ENCODE measurements around the gene FOLR2. TPM values are rescaled to one million over a fixed set of nuclear protein-coding genes. Genes with fewer than 3 reads are reported as not detected.

Gene FOLR2
- total and polyA plus RNA-seq, 2 experiments from 2014 or later = not detected

- no peak for TF ChIP-seq ZNF462 (CRISPR knock-in tag; IDR thresholded peaks at IDR 0.05)
- TF ChIP-seq JUNB (IDR thresholded peaks at IDR 0.05; ENCODE audit: unreplicated experiment) = no peak
- TF ChIP-seq CTCF (conservative IDR thresholded peaks at IDR 0.05; ENCODE audit: low read depth in 2 of 2) = no peak
Measured at GRCh38 chr11:72234514-72234830, 17.9 kb downstream of the FOLR2 start (continued).

- H3K4me3 Mint-ChIP-seq = no peak overlapping the region
- H3K79me2 ChIP-seq (replicated peaks; ENCODE audit: insufficient read depth) = no peaks in the 10 kb centered on the region
- H3K9me3 Mint-ChIP-seq = no peaks in the 10 kb centered on the region
- no peak for ATAC-seq
- no peak overlapping the region for H2AFZ ChIP-seq
- peaks cover 24% of the 10 kb centered on the region for H3K27me3 Mint-ChIP-seq (ENCODE audit: insufficient read depth, low read depth, poor library complexity)
- peaks cover 65% of the 10 kb centered on the region for H3K36me3 Mint-ChIP-seq (ENCODE audit: low read depth)
- no peak overlapping the region for H3K4me2 ChIP-seq
- H3K27ac Mint-ChIP-seq = no peak overlapping the region
- peaks cover 17% of the 10 kb centered on the region for H3K27me3 ChIP-seq (ENCODE audit: insufficient read depth)
- H3K9me2 ChIP-seq (ENCODE audit: insufficient read depth) = no peaks in the 10 kb centered on the region
- no peak overlapping the region for H3K4me3 ChIP-seq
- H3K4me1 Mint-ChIP-seq = peaks cover 17% of the 10 kb centered on the region
- no peaks in the 10 kb centered on the region; the same call in 1 of the 2 replicates for H4K20me1 ChIP-seq (replicated peaks; ENCODE audit: insufficient read depth)
- H3K27ac ChIP-seq (ENCODE audit: low read depth) = no peak overlapping the region
- H3K36me3 ChIP-seq (ENCODE audit: insufficient read depth) = no peaks in the 10 kb centered on the region; the same call in 1 of the 2 replicates
- H3K4me1 ChIP-seq (ENCODE audit: insufficient read depth) = peaks cover 13% of the 10 kb centered on the region
- no peak for DNase-seq (ENCODE audit: low spot score)
- no peaks in the 10 kb centered on the region for H3F3A ChIP-seq (replicated peaks; ENCODE audit: low read depth)
- TF ChIP-seq CTCF (conservative IDR thresholded peaks at IDR 0.05; ENCODE audit: low read depth in 2 of 2) (no peak), REST (IDR thresholded peaks at IDR 0.05; ENCODE audit: unreplicated experiment) (no peak), ZNF331 (CRISPR knock-in tag; IDR thresholded peaks at IDR 0.05; ENCODE audit: low read depth) (no peak), ETS1 (IDR thresholded peaks at IDR 0.05) (no peak), JUNB (IDR thresholded peaks at IDR 0.05; ENCODE audit: unreplicated experiment) (no peak), EZH2 (IDR thresholded peaks at IDR 0.05; ENCODE audit: low read depth, unreplicated experiment) (no peak), NANOG (IDR thresholded peaks at IDR 0.05; ENCODE audit: borderline replicate concordance) (no peak)
Measured at GRCh38 chr11:72234920-72235319, 18.3 kb downstream of the FOLR2 start.

Measured in GM23338 (cell line).